ENCODE measurements around the gene RALGAPB.
A peak's percentile ranks its signal among the peaks of the same experiment; 100 is the strongest.

The RALGAPB gene

GRCh38 chr20:38601216-38602184 lies 128.9 kb downstream of the RALGAPB start, which contains the start of gene ARHGAP40 (continued):
- TF ChIP-seq FEZF1 (tag by site-specific recombination; IDR thresholded peaks at IDR 0.05) (no peak), ZFHX2 (tag by site-specific recombination; conservative IDR thresholded peaks at IDR 0.05) (peak; percentile 85), ZNF580 (tag by site-specific recombination; IDR thresholded peaks at IDR 0.05) (no peak), ZNF571 (tag by site-specific recombination; IDR thresholded peaks at IDR 0.05) (no peak), CTCF (tag by site-specific recombination; IDR thresholded peaks at IDR 0.05) (peak; percentile 79), ZNF155 (tag by site-specific recombination; IDR thresholded peaks at IDR 0.05) (no peak), ZNF549 (tag by site-specific recombination; IDR thresholded peaks at IDR 0.05) (no peak), YY2 (tag by site-specific recombination; IDR thresholded peaks at IDR 0.05) (no peak), GLIS2 (tag by site-specific recombination; IDR thresholded peaks at IDR 0.05) (no peak; the same call in 1 of the 2 replicates), ZBTB21 (tag by site-specific recombination; IDR thresholded peaks at IDR 0.05) (no peak), ZNF223 (tag by site-specific recombination; IDR thresholded peaks at IDR 0.05) (no peak), ZNF239 (tag by site-specific recombination; IDR thresholded peaks at IDR 0.05) (no peak), ZNF426 (tag by site-specific recombination; IDR thresholded peaks at IDR 0.05) (no peak), ZBTB11 (tag by site-specific recombination; conservative IDR thresholded peaks at IDR 0.05; ENCODE audit: low read depth) (no peak), ZNF76 (tag by site-specific recombination; IDR thresholded peaks at IDR 0.05; ENCODE audit: borderline replicate concordance, low read depth) (peak; percentile 15; the same call in 1 of the 2 replicates), ZFP37 (tag by site-specific recombination; IDR thresholded peaks at IDR 0.05) (no peak), KLF7 (tag by site-specific recombination; IDR thresholded peaks at IDR 0.05; ENCODE audit: borderline replicate concordance) (no peak; the same call in 1 of the 2 replicates), ZNF518A (tag by site-specific recombination; conservative IDR thresholded peaks at IDR 0.05; ENCODE audit: low read depth) (no peak), EGR2 (tag by site-specific recombination; IDR thresholded peaks at IDR 0.05; ENCODE audit: low read depth) (peak; percentile 72), REST (tag by site-specific recombination; IDR thresholded peaks at IDR 0.05) (no peak), ZNF785 (tag by site-specific recombination; IDR thresholded peaks at IDR 0.05) (no peak), SP3 (tag by site-specific recombination; IDR thresholded peaks at IDR 0.05) (peak; percentile 64; the same call in 1 of the 2 replicates), ZBTB17 (tag by site-specific recombination; IDR thresholded peaks at IDR 0.05) (peak; percentile 40)

Data from HEK293 (cell line).